GM21367 (cell line): ENCODE measurements around the gene VAC14.
"Not testable (repeated sequence)": the region's sequence is repeated elsewhere in the genome, so short reads cannot be mapped to it uniquely, and the experiment has no call there.

Experiments
- ATAC-seq: cut with Tn5 transposase; IDR thresholded peaks from one replicate; pipeline ENCODE4 v1.9.1; 2021; ENCODE audit not compliant: unreplicated experiment

Gene VAC14

DNA sequence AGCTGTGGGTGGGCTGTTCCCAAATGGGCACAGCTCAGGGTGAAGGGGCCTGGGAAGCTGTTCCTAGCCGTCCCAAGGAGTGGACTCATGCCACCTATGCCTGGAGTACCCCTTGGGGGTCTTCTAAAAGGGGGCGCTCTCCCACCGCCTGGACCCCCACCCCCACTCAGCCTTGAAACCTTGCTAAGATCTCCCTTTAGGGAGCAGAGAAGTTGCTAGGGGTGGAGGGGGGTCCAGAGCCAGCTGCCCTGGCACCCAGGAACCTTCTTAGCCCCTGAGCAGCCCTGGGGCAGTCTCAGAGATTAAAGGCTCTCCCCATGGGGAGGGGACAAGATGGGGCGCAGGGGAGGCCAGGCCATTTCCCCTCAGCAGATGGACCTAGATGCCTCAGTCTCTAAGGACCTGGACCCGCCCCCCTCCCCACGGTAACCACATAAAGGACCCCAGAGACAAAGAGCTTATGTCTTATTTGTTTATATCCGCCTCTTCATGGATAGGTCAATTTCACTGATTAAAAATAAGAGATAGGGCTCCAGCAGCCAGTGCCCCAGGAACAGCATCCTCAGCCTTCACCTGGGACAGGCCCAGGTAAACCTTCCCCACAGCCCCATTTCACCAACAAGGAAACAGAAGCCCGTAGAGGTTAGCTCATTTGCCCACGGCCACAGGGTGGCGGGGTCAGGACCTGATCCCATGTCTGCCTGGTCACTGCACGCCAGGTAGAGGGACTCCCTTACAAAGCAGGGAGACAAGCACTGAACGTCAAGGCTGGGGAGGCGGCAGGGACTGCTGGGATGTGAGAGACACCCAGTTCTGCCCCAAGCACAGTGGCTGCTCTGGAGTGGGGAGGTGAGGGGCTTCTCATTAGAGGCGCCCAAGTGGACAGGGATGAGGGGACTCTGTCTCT, 118.5 kb downstream of the VAC14 start:
- ATAC-seq, result no peak

DNA sequence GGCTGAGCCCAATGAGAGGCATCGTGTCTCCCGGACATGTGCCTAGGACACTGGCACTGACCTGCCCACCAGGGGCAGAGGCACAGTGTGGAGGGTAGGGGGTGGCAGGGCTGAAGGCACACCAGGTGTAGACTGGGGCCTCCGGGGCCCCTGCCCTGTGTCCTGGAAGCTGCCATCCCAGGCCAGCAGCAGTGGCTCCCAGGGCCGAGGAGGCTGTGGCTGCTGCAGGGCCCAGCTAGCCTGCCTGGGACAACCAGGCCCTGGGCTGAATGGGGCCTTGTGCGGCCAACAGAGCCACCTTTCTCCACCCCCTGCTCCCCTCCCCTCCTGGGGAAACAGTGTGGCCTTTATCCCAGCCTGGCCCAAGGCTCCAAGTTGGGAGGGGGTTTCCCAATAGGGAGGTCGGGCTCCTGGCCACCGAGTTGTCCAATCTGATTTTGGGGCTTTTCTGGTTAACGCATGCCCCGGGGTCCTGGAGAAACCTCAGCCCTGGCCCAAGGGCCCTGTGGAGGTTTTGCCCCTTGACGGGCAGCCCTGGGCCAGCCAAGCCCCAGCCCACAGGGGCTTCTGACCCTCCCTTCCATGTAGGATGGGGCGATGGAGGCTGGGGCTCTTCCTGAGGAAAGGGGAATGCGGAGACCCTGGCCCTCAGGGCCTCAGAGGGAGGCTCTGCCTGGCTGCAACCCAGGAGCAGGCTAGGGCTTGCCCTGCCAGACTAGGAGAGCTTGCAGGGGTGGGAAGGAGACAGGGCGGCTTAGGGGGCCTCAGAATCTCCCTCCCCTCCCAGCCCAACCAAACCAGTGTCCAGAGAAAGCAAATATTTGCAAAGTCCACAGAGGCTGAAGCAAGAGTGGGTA, 119.3 kb downstream of the VAC14 start:
- no peak for ATAC-seq

DNA sequence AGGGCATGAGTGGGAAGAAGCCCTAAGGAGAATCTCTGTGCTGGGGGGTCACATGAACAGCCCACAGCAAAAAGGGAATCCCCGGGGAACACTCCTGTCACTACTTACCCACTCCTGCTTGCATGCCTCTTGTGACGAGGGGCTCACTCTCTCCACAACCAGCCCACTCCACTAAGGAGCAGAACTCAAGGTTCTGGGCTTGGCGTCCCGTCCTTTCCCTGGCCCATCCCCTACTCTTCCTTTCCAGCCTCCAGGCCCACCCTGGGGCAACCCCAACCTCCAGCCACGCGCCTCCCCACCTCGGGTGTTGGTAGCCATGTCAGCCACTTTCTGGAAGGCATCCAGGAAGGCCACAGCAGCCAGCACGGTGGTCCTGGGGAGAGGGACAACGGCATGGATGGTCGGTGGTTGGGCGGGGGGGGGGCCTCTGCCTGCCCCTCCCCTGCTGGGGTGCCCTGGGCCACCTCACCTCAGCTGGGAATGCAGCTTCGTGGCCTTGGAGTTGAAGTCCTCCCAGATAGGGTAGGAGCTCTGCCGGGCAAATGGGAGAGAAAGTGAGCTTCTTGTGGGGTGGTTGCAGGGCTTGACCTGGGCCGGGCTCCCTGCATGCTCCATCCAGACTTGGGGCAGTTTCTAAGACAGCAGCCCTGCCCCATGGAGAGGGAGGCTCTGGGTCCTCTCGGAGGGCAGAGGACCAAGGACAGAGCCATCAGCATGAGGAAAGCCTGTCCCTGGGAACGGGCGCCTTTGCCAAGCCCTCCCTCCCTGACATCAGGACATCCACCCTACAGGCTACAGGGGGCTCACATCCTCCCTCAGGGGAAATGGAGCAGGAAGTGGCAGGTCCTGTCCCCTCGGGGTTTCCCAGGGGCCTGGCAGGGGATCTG, 120.2 kb downstream of the VAC14 start:
- no peak for ATAC-seq

DNA sequence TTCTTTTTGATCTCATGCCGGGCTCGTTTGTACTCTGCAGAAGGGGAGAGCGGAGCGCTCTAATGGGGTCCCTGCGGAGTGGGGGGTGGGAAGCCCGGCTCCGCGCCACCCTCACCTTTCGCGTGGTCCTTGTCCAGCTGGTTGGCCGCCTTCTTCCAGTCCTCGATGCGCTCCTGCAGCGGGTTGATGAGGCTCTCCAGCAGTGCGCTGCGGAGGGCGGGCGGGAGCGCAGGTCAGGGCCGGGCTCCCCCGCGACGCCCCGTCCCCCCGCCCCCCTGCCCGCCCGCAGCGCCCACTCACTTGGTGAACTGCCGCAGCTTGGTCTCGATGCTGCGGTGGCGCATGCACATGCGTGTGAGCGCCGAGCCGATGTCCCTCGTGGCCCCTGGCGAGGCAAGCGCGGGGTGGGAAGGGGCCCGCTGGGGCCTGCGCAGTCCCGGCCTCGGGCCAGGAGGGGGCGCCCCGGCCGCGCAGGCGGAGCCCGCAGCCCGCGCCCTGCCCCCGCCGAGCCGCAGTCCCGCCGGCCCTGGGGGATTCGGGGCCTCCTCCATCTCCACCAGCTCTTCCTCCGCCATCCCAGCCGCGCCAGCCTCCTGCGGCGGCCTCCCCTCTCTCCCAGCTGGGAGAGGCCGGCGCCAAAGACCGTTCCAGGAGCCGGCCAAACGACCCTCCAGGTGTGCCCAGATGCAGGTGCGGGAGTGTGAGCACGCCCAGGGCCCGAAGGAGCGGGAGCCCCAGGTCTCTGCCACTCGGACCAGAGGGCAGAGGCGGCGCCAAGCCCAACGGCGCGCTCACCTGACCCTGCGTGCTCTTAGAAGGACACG, 121.1 kb downstream of the VAC14 start:
- no peak for ATAC-seq

DNA sequence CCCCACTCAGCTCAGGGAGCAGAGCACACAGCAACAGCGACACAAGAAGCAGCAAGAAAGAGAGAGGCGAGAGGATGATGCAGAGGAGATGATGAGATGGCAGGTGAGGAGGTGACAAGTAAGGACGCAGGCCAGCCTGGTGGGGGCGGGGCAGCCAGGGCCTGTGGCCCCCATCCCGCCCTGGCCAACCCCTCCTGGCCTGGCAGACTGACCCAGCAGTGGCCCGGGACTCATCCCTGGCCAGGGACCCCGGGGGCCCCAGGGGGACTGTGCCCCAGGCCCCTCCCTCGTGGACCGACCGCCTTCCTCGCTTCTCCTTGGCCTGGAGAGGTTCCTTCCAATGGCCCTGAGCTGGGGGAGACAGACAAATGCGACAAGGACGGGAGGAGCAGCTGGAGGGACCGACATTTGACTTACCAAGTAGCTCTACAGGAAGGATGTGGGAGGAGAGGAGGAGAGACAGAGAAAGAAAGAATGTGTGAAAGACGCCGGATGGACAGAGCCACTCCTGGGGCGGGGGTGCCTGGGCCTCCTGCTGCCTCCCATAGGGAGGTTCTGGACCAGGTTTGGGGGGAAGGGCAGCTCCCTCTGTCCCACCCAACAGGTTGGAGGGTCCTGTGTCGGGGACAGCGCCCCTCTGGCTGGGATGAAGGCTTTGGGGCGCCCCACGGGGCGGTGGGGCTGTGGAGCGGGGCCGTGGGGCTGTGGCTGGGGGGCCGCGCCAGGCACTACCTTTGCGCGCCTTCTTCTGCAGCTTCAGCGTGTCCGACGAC, 121.9 kb downstream of the VAC14 start:
- ATAC-seq, result no peak

DNA sequence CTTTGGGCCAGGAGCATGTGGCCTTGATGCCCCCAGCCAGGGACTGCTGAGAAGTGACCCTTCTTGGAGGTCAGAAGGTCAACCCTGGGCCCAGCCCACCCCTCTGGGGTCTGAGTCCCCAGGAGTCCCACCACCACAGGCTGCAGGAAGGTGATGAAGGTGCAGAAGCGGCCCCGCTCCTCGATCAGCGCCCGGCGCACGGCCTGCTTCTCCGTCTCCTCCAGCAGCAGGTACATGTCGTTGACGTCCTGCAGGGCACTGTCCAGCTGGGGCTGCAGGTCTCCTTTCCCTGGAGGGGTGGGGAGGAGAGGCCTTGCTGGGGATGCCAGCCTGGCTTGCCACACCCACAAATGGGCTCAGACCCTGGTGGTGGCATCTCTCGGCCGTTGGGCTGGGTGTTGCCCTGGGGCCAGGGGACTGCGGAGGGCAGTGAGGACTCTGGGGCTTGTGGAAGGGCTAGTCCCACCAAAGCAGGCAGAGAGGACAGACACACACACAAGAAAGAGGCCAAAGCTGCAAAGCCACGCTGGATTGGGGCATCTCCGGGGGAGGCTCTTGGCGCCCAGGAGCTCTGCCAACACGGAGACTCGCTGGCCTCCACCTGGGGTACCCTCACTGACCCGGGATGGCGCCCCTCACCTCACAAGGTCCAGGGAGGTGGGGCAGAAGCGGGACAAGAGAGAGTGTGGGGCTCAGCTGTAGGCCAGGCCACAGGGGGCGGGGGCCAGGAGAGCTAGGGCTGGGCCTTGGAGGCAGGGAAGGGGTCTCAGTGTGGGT, 122.6 kb downstream of the VAC14 start:
- no peak for ATAC-seq

DNA sequence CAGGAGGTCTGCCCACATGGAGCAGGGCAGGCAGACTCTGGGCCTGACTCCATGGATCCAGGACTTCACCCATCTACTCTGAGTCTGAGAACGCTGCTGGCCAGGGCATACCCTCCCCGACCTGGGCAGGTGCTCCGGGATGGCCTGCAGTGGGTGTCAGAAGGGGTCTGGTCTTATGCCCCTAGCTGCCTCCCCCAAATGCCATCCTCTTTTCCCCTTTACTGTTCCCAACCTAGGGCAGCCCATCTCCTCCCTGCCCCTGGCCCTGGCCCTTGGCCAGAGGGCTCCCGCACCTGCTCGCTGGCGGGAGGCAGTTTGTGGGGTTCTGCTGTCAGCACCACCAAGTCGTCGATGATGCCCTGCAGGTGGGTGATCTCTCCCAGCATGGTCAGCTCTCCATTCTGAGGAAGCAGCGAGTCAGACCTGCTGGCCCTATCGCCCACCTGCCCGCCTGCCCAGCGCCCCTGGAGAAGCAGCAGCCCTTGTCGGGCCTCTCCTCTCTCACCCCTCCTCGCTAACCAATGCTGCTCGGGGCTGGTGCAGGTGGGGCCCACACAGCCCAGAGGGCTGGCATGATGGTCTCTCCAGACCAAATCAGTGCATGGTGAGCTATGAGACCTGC, 123.3 kb downstream of the VAC14 start:
- ATAC-seq, result no peak

DNA sequence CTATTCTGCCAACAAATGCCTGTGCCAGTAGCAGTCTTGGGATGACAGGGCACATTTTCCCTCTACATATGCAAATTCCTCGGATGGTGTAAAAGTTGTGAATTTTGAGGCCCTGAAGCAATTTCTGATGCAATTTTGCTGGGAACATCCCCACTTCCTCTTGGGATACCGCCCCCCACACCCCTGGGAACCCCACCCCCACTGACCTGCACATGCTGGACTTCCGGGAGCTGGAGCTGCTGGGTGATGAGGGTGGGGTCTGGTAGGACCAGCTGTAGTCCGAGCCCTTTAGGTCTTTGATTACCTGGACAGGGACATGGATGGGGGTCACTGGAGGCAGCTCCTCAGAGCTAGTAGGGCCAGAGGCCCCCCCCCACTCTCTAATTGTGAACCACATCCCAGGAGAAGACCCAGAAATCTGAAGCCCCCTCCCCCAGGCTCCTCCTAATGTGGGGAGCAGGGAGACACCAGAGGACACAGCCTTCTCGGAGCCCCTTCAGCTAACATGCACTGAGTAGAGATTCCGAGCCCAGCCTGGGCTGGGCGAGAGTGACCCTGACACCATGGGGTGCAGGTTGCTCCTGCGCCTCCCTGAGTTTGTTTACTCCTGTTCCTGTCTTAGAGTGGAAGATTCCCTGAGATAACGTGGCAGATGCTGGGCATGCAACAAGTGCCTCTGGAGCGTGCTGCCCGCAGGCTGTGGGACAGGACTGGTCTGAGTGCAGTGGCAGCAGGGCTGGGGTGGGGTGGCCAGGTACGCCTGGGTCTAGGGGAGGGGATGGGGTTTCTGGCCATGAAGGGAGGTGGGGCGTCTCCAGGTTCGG, 124.1 kb downstream of the VAC14 start:
- no peak for ATAC-seq

DNA sequence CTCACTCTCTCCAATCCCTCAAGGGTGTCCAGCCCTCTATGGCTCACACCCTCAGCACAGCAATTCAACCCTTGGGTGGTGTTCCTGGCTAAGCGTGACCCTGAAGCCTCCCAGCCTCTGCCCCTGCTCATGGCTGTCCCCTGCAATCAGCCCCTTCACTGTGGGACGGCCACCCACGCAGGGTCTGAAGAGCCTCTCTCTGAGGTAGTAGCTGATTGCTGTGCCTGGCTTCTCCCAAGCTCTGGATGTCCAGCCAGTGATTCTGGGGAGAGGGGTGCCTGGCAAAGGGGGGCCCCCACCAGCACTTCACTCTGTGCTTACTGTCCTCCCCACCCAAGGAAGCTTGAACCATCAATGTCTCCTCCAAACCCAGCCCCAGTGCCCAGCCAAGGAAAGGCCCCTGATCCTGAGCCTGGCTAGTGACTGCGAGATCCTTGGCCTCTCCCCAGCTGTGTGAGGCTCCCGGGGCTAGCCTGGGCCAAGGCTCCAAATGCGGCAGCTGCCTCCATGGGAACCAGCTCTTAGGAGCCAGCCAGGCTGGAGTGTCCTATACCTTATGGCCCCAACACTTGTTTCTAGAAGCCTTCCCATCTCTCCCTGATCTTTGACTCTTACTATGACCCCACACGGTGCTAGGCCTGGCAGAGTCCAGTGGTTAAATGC, 125.0 kb downstream of the VAC14 start:
- ATAC-seq, result no peak

DNA sequence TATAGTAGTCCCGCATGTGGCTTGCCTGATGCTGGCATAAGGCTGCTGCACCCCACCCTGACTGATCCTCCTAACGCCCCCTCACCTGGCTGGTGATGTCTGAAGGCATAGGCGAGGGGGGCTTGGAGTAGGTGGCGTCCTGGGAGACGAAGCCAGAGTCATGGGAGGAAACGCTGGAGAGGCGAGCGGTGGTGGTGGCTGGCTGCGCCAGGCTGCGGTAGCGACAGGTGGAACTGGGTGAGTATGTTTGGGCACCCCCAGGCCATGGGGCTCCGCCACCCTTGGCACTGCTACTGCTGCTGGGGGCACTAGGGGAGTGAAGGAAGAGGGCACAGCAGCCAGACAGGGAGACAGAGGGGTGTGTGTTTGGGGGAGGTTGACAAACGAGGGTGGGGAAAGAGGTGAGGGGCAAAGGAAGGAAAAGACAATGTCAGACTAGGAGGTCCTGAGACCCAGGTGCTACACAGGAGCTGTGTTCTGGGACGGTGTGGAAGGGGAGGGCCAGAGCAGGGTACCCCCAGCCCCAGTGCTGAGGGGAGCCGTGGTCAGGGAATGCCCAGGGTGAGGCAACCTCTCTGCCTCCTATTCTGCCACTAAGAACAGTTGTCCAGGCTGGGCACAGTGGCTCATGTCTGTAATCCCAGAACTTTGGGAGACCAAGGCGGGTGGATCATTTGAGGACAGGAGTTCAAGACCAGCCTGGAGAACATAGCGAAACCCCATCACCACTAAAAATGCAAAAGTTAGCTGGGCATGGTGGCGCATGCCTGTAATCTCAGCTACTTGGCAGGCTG, 126.5 kb downstream of the VAC14 start:
- no peak for ATAC-seq

DNA sequence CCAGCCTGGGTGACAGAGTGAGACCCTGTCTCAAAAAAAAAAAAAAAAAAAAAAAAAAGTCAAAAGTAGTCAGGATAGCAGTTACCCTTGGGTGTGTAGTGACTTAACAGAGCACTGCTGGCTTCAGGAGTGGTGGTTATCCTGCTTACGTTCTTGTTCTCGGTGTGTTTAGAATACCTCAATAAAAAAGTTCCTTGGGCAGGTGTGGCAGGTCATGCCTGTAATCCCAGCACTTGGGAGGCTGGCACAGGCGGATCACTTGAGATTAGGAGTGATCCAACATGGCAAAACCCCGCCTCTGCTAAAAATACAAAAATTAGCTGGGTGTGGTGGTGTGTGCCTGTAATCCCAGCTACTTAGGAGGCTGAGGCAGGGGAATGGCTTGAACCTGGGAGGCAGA, 130.0 kb downstream of the VAC14 start:
- not testable (repeated sequence) for ATAC-seq

DNA sequence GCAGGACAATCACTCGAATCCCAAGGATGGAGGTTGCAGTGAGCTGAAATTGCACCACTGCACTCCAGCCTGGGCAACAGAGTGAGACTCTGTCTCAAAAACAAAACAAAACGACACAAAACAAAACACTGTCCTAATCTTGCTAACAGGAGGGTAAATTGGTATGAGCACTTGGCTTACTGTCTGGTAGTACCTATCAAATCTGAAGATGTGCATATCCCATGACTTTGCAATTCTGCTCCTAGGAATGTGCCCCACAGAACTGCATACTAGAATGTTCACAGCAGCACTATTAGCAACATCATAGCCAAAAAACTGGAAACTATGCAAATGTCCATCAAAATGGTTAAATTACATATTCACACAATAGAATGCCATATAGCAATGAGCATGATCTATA, 130.8 kb downstream of the VAC14 start:
- ATAC-seq, result no peak

DNA sequence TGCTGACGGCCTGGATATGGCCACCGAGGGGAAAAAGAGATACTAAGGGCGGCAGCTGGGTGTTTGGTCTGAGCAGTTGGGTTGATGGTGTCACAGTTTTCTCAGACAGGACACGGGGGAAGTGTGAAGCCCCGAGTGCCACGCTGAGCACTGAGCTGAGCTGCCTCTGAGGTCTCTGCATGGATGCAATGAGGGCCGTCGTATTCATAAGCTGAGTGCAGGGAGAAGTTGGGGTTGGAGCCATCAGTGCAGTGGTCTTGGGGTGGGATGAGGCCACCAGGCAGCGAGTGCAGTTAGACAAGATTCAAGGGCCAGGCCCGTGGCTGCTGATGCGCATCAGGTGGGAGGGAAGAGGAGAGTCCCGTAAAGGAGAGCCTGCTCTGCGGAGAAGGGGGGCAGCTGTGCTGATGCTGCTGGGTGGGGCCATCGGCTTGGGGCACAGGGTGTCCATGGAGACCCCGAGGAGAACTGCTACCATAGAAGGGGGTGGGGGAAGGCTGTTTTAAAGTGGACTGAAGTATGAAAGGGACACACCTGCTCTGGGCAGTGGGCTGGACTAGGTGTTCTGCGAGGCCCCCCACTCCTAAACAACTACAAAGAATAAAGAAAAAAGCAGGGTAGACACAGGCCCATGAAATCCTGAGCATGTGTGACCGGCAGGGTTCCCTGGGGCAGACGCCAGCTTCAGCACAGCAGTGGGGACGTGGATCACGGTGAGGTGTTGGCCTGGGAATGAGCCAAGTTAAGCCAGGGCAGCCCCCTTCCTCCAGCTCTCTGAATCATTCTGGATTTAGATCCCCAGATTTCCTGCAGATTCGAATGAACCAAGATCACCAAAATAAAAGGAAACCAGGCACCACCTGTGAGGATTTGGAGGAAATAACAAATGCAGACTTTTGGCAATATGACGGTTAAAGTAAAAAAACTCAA, 134.9 kb downstream of the VAC14 start:
- ATAC-seq, result no peak

DNA sequence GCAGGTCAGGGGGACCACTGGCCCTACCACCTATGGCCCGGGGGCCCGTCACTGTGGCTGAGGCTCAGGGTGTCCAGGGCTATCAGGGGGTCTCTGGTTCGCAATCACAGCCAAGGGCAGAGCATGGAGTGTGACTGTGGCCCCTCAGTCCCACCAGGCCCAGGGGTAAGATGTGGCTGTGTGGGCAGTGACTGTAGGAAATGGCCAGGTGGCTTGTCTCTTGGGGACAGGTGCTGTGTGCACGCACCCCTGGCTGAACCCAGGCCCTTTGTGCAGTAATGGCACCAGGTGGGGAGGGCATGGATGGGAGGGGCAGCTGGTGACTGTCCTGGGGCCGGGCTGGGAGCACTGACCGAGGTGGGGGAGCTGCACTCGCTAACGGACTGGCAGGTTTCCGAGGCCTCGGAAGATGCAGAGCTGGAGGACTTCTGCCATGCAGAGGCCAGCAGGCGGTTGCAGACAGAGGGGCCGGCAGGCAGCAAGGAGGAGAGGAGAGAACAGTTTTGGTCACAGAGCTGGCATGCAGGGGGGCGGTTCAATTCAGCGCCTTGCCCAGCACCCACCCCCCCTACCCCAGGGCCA, 135.8 kb downstream of the VAC14 start:
- ATAC-seq, result no peak
